Stimulated activated CD4-positive, alpha-beta T cell treated with anti-CD3 and anti-CD28 coated beads, Interleukin-1b, Interleukin-23, amount 100 ng/mL, for 1 hour (primary cell): Measurements from ENCODE around the gene RHOBTB3.
"Not testable (repeated sequence)": the region's sequence is repeated elsewhere in the genome, so short reads cannot be mapped to it uniquely, and the experiment has no call there.

Experiments used
- DNase-seq, 2 donors: peaks; one replicate each; pipeline ENCODE4 v3.0.0-alpha.2; 2020; ENCODE audit warnings: low read depth in 2 of 2

Gene RHOBTB3

GRCh38 chr5:95713246-95713645 is 17.9 kb upstream of the RHOBTB3 start:
- not testable (repeated sequence) for DNase-seq

- DNase-seq, result no peak
These were observed 17.0 kb upstream of the RHOBTB3 start for GRCh38 chr5:95713960-95714710.

- DNase-seq, result no peak
These were observed 15.2 kb upstream of the RHOBTB3 start for GRCh38 chr5:95715799-95716461.

GRCh38 chr5:95717439-95717838 is 13.7 kb upstream of the RHOBTB3 start:
- DNase-seq, result no peak

GRCh38 chr5:95718203-95718602 is 12.9 kb upstream of the RHOBTB3 start:
- no peak for DNase-seq

- no peak for DNase-seq
These were observed 12.4 kb upstream of the RHOBTB3 start for GRCh38 chr5:95718738-95719137.

GRCh38 chr5:95720094-95720786 is 10.9 kb upstream of the RHOBTB3 start:
- DNase-seq, result no peak

- DNase-seq, result no peak
These were observed 9.4 kb upstream of the RHOBTB3 start for GRCh38 chr5:95721582-95722295.

- no peak for DNase-seq
These were observed 7.3 kb upstream of the RHOBTB3 start for GRCh38 chr5:95723632-95724369.

GRCh38 chr5:95725071-95725820 is 5.9 kb upstream of the RHOBTB3 start:
- DNase-seq, result no peak

- no peak for DNase-seq
These were observed 5.0 kb upstream of the RHOBTB3 start for GRCh38 chr5:95725937-95726810.

- DNase-seq, result no peak
These were observed 4.0 kb upstream of the RHOBTB3 start for GRCh38 chr5:95726811-95727763.

- DNase-seq, result no peak
These were observed 3.4 kb upstream of the RHOBTB3 start for GRCh38 chr5:95727764-95728191.

GRCh38 chr5:95728494-95729114 is 2.5 kb upstream of the RHOBTB3 start:
- DNase-seq, result no peak

GRCh38 chr5:95729115-95730010 is 1.8 kb upstream of the RHOBTB3 start:
- no peak for DNase-seq

- no peak for DNase-seq
These were observed 980 bp upstream of the RHOBTB3 start for GRCh38 chr5:95730011-95730700.
